ENCODE measurements around the gene HCCS.
"Not testable (repeated sequence)": the region's sequence is repeated elsewhere in the genome, so short reads cannot be mapped to it uniquely, and the experiment has no call there.

Gene HCCS

DNA sequence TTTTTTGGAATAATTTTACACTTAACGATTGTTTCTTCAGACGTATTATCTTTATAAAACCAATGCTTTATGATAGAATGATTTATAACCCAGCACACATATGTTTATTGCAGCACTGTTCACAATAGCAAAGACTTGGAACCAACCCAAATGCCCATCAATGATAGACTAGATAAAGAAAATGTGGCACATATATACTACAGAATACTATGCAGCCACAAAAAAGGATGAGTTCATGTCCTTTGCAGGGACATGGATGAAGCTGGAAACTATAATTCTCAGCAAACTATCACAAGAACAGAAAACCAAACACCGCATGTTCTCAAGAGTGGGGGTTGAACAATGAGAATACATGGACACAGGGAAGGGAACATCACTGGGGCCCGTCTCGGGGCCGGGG, 12.0 kb downstream of the HCCS start:
- not testable (repeated sequence) for DNase-seq (ENCODE audit: low read depth in 2 of 2)

DNA sequence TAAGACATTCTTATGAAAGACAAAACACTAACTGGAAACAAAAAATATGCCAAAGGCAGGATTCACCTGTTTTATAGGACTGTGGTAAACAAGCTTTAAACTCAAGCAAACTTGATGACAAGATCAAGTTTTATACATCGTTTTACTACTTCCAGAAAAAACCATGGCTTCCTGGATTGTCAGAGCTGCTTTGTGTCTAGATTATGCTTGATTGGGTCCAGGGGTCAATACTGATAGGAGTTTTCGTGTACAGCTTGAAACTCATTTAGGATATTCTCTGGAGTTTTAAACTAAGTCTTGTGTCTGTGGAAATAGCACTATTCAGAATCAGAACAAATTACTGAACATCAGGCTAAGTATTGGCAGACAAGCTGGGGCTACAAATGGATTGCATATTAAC, 13.0 kb downstream of the HCCS start:
- DNase-seq (ENCODE audit: low read depth in 2 of 2): no peak

DNA sequence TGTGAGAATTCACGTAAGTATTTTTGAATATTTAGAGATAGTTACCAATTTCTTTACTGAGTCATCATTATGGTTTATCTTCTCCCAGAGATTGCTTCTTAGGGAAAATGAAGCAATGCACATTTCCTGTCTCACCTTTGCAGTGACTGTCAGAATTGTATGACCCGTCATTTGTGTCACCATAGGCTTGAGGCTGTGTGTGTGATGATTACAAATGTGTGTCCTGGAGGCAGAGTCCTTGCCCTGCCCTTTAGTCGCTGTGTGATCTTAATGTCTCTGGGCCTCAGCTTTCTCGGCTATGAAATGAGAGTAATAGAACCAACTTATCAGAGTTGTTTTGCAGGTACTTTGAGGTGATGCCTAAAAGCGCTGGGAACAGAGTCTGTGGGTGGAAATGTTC, 13.9 kb downstream of the HCCS start:
- no peak for DNase-seq (ENCODE audit: low read depth in 2 of 2)

DNA sequence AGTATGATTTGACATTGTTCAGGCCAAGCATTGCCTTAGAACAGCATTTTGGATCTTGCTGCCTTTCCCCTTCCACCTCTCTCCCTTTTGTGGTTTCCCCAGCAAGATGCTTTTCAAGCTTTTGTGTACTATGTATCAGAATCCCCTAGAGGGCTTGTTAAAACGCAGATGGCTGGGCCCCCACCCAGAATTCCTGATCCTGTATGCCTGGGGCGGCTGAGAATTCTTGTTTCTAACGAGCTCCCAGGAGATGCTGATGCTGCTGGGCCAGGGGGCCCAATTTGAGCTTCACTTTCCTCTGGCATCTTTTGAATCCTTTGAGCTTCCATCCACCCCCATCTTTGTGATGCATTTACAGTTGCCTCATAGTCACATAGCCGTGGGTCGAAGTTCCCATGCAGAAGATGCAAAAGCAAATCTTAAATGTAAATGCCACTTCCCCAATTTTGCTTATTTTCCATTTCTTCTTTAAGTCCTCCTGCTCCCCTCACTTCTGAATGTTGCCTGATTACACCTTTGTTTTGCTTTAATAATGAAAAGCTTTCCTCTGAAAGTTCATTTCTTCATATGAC, 18.5 kb downstream of the HCCS start:
- DNase-seq (ENCODE audit: low read depth in 2 of 2): no peak

DNA sequence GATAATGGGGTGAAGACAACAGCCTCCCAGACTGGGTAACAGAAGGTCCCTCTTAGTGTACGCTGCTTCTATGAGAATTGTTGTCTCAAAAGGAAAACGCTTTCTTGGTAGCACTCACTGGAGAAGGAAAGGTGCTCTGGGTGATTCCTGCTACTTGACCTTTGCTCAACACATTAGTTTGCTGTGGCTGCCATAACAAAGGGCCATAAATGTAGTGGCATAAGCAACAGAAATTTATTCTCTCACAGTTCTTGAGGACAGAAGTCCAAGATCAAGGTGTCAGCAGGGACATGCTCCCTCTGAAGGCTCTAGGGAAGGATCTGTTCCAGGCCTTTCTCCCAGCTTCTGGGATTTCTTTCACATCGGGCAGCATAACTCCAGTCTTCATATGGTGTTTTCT, 19.0 kb downstream of the HCCS start:
- no peak for DNase-seq (ENCODE audit: low read depth in 2 of 2)

DNA sequence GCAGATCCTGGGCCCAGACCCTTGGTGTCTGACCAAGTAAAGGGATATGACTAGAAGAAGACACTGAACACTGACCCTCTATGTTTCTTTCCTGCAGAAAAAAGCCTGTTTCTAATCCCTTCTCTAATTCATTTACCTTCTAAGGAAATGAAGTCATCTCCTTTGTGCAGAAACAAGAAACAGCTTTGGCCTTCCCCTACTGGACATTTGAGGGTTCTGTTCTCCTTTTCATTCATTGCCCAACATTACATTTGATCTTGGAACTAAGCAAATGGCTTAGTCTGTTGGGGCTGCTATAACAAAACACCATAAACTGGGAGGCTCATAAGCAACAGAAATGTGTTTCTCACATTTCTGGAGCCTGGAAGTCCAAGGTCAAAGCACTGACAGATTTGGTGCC, 20.0 kb downstream of the HCCS start:
- DNase-seq (ENCODE audit: low read depth in 2 of 2): no peak

DNA sequence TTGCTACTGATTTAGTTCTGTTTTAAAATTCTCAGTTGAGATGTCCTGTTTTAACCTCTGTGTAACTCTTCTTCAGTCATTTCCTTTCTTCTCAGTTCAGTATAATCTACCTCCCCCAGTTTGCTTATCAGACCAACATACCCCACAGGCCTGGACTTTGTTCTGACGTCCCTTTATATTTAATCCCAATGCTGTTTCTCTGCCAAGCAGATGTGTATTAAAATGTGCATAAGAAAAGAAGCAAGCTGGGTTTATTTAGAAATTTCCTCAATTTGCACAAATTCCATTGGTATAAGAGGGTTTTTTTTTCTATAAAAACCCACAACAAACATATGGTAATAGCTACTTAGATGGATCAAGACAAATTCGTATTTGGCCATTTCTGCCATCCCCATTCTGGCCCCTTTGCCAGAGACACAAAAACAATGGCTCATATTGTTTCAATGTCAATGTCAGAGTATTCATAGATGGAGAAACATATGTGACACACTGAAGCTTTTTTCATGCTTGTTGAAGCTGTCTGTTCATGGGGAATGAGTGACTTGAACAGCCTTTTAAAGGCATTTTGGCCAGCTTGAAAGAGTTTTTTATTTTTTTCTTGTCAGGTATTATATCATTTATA, 24.5 kb downstream of the HCCS start:
- DNase-seq (ENCODE audit: low read depth in 2 of 2): no peak

DNA sequence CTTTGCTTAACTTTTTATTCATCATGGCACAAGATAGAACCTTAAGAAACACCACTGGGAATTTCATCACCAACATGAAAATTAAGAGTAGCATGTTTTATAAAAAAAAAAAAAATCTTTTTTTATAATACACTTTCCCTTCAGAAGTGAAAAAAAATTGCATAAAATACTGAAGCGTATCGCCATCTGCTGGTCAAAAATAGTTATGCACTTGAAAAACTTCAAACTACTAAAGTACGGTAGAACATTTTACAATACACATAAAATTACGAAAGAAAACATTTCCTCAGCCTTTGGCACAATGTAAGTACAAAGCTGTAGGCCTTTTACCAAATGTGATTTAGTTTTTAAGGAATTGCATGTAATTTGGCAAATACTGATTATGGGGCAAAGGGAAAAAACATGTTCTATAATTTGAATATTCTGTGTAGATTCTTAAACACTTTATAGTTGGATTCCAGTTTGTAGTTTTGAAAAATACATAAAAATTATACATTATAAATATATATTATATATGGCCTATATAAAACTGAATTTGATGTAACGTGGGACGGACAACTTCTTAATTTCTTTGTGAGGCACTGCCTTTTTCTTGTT, 26.5 kb downstream of the HCCS start:
- DNase-seq (ENCODE audit: low read depth in 2 of 2): no peak

DNA sequence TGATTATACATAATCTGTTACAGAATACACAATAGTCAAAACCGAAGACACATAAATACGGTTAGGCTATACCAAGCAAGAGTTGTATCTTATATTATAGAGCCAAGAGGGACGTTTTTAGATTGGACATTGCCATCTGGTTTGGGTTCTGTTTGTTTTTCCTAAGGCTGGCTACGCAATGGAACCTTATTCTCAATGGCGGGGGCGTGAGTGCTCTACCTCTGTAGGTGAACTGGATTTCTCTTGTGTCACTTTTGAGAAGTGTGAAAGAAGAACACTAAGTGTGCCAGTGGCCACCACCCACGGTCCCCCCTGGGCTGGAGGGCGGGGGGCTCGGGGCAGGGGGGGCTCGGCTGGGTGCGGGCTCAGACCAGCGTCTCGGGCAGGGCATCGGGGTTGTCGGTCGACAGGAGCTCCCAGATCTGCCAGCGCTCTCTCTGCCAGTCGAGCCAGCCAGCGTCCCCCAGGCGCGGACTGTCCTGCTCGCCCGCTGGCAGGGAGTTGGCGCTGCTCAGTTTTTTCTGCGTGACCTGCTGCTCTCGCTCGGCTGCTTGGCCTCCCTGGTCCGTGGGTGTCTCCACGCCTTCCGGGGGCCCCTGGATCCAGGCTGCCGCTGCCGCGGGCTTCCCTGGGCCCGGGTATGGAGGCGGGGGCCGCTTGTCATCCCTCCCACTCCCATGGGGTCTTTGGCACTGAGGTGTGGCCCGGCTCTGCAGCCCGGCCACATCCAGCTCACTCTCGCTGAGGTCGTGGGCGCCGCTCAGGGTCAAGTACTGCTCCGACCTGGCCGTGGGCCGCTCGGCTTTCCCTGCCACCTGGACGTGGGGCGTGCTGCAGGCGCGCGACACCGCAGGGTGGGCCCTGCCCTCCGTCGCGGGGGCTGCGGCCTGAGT, 27.6 kb downstream of the HCCS start:
- no peak for DNase-seq (ENCODE audit: low read depth in 2 of 2)

DNA sequence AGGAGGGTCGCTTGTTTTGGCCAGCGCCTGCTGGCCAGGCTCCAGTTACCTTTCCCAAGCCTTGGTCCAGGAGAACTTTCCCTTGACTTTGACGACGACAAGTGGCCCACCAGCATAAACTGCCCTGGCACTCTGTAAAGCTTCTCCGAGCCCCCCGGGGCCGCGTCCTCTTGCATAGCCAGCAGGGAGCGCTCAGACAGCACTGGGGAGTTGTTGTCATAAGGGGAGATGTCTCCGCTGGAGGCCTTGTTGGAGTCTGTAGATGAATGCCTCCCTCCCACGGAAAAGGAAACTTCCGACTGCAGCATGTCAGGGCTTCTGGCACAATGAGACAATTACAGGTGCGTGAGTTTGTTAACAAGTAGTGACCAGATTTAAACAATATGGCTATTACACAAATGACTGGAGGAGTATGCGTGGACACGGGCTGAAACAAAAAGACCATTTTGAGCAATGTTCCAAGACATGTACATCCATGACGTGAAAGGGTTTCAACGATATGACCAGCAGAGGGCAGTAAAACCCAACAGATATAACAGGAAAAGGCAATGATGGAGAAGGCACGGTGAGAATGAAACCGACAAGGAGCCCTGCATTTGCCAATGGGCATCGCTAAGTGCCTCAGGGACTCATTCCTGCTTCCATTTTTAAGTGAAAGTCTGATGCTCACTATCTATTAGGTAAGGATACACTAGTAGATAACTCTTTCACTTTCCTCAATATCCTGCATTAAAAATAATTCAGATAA, 33.0 kb downstream of the HCCS start:
- peak in 1 of 2 donors; percentile 1 for DNase-seq (ENCODE audit: low read depth in 2 of 2)

DNA sequence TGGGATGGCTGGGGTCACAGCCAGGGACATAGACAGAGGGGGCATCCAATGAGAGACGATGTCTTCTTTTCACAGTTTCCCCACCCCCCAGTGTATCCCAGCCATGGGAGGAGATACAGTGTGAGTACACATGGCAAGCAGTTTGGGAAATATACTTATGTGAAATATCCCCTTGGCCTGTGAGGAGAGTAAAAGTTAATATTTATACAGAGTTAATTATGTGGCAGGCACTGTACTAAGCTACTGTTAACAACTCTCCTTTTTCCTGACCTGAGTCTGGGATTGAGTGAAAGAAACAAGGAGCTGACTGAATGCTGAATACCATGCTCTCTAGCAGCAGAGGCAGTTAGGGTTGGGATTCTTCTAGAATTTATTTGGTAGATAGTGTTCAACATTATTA, 35.3 kb downstream of the HCCS start:
- no peak for DNase-seq (ENCODE audit: low read depth in 2 of 2)

DNA sequence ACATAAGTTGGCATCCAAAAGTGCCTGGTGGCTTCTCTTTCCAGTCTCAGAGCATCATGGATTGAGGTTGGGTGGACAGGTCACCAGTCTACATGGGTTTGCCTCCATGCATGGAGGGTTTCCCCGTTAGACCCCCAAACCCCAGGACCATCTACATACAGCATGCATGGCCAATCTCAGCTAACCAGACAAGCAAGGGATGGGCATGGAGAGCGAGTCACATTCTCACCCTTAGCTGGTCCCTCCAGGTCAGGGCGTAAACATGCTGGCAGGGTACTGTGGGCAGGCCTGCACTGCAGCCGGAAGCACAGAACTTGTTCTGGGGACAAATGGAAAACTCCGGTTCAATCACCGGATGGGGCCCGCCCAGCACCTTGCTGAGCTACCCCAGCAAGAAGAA, 37.3 kb downstream of the HCCS start:
- DNase-seq (ENCODE audit: low read depth in 2 of 2): no peak

DNA sequence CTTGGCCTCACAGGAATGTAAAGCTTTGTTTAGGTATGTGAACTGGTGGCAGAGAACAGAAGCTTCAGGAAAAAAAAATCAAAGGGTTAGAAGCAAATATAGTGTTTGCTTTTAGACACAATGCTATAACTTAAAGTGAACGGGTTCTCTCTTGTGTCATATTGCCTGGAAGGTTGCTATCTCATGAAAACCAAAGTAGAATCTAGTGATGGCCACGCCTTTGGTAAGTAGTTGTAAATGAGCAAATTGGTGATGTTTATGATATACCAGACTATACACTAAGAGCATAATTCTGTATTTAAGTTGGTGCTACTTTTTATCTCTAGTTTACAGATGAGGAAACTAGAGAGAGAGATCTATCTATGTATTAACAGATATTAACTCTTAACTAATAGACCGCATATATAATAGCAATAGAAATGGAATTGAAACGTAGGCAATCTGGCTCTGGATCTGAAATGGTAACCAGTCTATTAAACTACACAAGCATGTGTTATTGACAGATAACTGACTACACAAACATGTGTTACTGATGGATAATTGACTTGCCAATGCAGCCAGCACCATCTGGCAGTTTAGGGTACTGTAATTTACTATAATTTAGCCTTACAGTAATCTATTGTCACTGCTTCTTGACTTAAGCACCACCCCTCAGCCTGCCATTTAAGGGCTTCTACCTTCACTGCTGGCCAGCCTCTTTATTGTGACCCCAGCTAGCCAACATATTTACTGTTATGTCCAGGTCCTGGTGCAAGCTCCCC, 40.8 kb downstream of the HCCS start:
- DNase-seq (ENCODE audit: low read depth in 2 of 2): no peak

DNA sequence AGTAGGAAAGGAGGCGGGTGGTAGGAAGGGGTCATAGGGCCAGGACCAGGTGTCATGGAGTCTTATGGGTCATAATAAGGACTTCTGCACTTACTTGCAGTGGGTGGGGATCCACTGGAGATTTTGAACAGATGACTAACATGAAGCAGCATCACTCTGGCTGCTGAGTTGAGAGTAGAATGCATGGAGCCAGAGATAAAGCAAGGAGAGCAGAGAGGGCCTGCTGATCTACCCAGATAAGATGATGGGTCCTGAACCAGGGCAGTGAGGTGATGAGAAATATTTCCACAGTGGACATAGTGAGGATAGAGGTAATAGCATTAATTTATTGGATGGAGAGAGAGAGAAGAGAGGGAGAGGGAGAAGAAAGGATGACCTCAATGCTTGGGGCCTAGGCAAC, 48.0 kb downstream of the HCCS start:
- no peak for DNase-seq (ENCODE audit: low read depth in 2 of 2)

DNA sequence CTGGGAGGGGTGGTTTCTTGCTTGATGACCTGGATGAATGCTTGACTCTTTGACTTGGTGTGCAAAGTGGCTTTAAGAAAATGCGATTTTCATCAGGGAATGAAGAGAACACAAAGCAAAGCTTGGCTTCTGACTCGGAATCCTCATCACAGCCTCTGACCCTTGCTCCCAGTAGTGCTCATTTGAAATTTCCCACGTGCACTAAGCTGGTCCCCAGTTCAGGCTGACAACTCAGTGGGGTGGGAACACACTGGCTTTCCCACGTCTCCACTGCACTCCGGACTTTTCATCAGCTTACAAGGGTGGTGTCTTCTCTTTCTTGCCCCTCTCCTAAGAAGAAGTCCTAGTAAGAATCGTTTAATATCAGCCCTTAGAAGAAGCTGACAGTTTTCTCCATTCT, 53.3 kb downstream of the HCCS start:
- DNase-seq (ENCODE audit: low read depth in 2 of 2): no peak

DNA sequence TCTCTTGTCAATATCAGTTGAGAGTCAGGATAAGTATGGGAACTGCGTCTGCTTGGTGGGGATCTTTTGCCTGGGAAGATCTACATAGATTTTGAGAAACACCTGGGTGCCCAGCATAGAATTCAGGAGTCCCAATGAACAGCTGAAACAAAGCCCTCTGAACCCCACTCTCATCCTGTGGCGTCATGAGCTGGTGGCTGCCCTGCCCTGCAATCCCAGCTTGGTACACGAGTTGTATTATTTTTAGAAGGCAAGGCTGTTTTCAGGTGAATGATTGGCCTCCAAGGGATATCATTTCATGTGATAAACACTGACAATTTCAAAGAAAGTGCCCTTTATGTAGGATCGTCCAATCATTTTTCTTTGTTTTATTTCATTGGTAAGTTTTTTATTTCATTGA, 60.8 kb downstream of the HCCS start:
- DNase-seq (ENCODE audit: low read depth in 2 of 2): no peak

DNA sequence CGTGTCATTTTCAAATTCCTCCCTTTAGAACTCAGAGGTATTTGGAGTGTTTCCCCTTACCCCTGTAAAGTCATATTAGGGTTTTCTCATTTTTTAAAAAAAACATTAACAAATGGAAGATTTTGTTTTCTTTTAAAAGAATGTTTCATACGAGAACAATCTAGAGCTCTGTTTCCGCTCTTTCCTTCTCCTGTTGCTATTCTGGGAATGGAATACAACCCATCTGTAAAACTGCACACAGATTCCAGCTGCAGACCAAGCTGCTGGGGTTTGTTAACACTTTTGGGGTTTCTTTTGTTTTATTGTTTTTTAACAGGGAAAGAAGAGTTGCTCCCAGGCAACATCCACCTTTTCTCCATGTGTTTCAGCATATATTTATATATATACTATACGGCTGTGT, 61.3 kb downstream of the HCCS start:
- no peak for DNase-seq (ENCODE audit: low read depth in 2 of 2)

Data from stimulated activated CD8-positive, alpha-beta memory T cell treated with anti-CD3 and anti-CD28 coated beads, Interleukin-2, amount 100 ng/mL, for 48 hours (primary cell).